Fibroblast of pulmonary artery (primary cell): ENCODE measurements around the gene SLC44A5.

Source experiments
- DNase-seq: peaks from one replicate; pipeline ENCODE4 v3.0.0-alpha.2; 2010; ENCODE audit warnings: low read depth
- H3K4me3 ChIP-seq: replicated peaks from 2 replicates; pipeline ENCODE4 v1.5.1; 2011; ENCODE audit warnings: low read depth, mild to moderate bottlenecking, control low read depth, low read length, moderate library complexity
- CTCF ChIP-seq: IDR thresholded peaks from 2 replicates; pipeline ENCODE4 v1.5.1; 2011; ENCODE audit warnings: mild to moderate bottlenecking, control low read depth, low read length, inconsistent platforms; ENCODE audit errors: missing control alignments

SLC44A5 gene

GRCh38 chr1:75630998-75631397 is 20.1 kb upstream of the SLC44A5 start:
- TF ChIP-seq CTCF = no peak
- no peak for DNase-seq
- H3K4me3 ChIP-seq = no peak overlapping the region

DNA sequence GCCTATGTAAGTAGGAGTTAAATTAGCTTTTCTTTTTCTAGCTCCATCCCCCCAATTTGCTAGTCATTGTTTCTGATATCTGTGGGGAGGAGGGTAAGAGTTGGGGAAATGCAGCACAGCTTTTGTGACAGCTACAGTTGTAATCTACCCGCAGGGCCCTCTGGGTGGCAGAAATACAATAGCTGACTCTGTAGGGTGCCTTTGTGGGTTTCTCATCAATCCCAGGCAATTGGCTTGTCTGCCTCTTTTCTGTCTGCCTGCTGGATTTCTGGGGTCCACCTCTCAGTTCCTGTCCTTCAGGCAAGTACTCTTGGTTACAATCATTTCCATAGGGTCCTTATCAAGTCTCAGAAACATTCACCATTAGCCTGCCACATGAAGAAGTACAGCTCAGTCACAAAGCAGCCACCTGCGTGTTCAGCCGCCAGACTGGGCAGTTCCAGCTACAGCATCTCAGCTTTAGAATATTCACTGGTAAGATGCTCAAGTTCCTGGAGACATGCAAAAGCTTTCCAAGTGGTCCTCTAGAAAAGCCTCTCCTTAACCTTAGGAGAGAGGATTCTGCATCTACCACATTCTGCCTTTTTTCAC is 19.2 kb upstream of the SLC44A5 start:
- no peak overlapping the region for H3K4me3 ChIP-seq
- DNase-seq = no peak
- no peak for TF ChIP-seq CTCF

GRCh38 chr1:75625795-75626194 is 14.9 kb upstream of the SLC44A5 start:
- no peak for TF ChIP-seq CTCF
- no peak for DNase-seq
- H3K4me3 ChIP-seq = no peak overlapping the region

GRCh38 chr1:75618382-75618781 is 7.5 kb upstream of the SLC44A5 start:
- TF ChIP-seq CTCF = no peak
- H3K4me3 ChIP-seq = no peak overlapping the region
- DNase-seq = no peak

DNA sequence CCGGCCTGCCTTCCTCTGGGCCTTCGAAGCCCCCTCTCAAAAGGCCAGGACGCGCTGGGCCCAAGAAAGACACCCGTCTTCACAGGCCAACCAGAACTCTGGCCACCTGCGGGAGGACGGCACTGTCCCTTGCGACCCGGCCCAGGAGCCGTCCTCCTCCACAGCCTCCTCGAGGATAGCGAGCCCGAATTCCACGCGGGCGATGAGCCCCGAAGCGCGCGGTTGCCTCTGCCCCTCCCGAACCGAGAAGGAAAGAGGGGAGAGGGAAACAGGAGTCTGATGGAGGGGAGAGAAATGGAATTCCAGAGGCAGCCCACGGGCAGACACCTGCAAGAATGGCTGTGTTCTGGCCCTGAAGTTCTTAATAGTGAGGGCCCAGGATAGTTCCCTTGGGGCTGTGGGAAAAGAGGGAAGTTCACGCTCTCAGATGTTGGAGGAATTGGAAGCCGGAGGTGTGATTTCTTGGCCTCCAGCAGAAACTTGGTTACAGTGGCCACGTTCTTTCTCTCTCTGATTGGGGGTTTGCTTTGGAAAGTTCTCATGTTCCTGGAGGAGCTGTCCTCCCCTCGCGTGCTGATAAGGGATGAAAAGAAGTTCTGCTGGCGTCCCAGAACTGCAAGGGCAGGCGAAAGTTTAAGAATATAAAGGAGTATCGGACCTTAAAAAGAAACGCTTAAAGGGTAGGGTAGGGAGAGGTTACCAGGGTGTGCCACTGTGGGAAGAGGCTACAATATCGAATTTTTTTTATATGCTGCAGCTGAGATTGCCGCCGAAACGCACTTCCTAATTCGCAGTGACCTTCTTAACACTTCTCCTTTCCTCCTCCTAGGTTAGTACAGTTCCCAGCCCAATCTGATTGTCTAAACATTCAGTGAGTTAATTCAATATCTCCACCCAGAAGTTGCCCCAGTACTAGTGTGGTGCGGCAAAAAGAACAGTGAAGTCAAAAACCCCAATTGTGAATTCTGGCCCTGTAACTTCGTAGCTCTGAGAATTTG is 5.8 kb upstream of the SLC44A5 start:
- H3K4me3 ChIP-seq = peak overlapping the region; percentile 23
- no peak for TF ChIP-seq CTCF
- DNase-seq = peak; percentile 60

- TF ChIP-seq CTCF = no peak
- H3K4me3 ChIP-seq = peak overlapping the region; percentile 59
- peak; percentile 39 for DNase-seq
Measured at GRCh38 chr1:75615613-75616435, 4.9 kb upstream of the SLC44A5 start.
